IPS-11a (cell line): ENCODE results near the gene PAX8.

ENCODE experiments used
- H3K4me3 ChIP-seq: one replicate; pipeline ENCODE4 v1.5.1; 2013; ENCODE audit warnings: low read depth, low read length, control low read depth

Gene PAX8

DNA sequence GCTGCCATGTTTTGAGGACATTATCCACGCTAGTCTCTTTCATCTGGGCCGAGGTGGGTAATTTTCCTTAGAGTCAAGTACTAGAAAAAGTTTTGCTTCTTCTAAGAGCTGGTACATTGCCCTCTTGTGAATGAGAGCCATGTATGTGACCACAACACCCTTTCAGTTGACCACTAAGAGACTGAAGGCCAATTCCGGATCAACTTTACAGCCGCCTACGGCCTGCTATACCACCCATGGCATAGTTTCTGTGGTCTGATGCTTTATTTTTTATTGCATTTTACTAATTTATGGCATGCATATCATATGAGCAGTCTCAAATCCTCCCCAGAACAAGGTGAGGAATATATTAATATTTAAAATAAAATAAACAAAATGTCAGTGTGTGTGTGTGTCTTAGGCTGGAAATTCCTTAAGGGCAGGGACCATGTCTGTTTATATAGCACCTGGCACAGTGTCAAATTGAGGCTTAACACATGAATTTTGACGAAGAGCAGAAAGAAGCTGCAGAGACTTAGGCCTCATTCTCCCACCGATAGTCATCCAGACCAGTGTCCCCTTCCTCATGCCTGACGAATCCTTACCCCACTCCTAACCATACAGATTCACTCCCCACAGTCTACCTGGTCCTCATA is 69.6 kb downstream of the PAX8 start:
- no peak overlapping the region for H3K4me3 ChIP-seq

DNA sequence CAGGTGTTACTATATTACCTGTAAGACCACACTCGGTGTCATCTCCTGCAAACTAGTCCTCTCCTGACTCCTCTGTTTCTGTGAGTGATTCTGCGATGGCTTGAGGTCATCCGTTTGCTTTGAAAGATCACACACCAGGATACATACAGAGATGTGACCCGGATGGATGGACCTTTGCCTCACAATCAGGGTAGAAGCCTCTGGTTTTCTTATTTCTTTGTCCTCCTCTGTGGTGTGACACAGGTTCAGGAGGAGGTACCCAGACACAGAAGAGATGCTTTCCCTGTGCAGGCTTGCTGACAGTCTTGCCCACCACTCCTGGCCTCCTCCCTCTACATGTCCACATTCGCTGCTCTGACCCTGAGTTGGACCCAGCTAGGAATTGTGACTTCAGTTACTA is 70.3 kb downstream of the PAX8 start:
- H3K4me3 ChIP-seq: no peak overlapping the region

DNA sequence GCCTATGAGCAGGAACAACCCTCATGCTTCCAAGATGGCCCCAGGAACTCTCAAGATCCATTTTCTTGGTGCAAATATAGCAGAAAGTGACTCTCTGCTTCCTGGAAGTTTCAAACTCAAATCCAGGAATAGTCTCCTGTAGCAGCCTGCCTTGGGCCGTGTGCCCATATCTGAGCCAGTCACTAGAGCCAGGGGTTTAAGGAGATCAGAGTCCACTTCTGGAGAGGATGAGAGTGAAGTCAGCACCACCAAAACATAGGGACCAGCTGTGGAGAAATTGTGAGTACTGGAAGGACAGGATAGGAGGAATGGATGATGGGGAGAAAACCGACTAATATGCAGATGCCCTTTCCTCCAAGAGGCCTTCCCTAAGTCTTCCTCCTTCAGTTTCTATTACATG is 71.7 kb downstream of the PAX8 start:
- H3K4me3 ChIP-seq: no peak overlapping the region

DNA sequence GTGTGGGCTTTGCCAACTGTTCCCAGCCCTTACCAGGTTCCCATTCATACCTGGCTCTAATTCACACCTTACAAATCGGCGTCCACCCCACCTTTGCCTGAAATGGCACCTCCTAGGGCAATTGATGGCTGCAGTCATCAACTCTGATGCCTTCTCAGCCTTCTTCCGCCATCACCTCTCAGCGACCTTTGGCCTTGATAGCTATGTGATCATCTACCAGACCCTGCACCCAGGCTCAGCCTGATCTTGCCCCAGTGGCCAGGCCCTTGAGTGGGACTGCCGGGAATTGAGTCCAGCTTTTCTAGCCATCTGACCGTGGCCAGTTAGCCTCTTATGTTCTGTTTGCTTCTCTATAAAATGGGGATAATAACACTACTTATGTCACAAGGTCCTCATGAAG is 72.5 kb downstream of the PAX8 start:
- no peak overlapping the region for H3K4me3 ChIP-seq

DNA sequence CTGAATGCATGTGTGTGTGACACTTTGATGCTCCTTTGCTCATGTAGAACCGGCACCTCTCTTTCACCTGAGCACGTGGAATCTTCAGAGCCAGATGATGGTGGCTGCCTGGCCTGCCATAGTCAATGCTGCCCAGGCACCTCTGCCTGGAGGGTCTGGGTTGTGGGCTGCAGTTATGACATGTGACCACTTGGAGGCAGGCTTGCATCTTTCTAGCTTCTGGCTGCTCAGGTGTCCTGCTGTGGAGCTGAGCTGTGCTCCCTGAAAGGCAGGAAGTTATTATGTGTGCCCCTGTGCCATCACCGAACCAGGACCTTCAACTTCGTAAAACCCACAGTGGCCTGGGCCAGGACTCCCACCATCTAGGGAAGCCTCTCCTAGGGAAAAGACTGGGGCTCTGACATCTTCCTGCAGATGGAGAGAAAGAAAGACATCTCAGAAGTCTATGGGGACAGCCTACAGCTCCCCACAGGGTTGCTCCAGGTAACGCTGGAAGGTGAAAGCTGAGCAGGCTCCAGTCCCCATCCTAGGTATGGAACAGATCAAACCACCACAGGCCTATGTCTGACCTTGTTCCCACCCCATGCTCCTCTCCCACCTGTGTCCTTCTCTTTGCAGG is 74.7 kb downstream of the PAX8 start:
- H3K4me3 ChIP-seq: no peak overlapping the region

DNA sequence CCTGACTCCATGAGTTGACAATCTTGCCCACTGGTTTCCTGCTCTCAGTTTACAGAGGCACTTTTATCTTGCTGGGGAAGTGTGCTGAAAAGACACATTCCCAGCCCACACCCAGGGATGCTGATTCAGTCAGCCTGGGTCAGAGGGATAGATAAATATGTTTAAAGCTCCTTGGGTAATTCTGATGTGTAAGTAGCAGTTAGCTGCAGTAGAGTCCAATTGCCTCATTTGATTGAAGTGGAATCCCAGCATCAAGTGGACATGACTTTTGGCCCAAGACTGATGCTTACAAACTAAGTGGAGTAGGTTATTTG is 75.5 kb downstream of the PAX8 start:
- no peak overlapping the region for H3K4me3 ChIP-seq

DNA sequence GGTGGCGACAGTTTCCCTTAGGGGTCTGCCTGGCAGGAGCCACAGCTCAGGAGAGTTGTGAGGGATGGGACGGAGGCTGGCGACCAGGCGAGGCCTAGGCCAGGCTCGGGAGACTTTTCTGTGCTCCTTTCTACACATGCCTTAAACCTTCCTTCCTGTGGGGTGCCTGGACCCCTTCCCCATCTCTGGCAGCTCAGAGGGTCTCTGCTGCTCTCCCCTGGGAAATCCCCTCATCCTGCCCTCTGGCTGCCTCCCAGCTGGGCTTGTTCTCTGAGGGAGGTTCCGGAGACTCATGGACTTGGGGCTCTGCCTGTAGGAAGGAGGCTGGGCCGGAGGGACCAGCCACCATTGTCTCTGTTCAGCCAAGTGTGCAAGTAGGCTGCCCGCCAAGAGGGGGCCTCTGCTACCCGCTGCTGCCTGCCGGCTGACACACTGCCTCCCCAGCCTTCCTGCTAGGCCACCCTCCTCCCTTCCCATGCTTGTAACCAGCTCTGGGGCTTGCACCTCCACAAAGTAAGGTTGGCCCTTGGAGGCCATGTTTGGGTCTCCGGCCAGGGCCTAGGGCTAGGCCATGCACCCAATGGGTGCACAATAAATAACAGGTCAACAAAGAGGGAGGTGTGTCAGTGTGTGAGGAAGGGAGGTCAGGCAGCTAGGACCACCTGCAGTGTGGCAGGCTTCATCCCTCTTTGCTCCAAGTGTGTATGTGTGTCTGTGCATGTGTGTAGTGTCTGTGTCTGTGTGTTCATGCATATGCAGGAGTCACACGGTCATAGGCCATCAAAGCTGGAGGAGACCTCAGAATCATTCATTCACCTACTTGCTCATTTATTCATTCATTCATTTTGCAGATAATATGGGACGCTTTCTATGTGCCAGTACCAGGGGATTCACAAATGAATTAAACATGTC is 76.2 kb downstream of the PAX8 start:
- H3K4me3 ChIP-seq: no peak overlapping the region

DNA sequence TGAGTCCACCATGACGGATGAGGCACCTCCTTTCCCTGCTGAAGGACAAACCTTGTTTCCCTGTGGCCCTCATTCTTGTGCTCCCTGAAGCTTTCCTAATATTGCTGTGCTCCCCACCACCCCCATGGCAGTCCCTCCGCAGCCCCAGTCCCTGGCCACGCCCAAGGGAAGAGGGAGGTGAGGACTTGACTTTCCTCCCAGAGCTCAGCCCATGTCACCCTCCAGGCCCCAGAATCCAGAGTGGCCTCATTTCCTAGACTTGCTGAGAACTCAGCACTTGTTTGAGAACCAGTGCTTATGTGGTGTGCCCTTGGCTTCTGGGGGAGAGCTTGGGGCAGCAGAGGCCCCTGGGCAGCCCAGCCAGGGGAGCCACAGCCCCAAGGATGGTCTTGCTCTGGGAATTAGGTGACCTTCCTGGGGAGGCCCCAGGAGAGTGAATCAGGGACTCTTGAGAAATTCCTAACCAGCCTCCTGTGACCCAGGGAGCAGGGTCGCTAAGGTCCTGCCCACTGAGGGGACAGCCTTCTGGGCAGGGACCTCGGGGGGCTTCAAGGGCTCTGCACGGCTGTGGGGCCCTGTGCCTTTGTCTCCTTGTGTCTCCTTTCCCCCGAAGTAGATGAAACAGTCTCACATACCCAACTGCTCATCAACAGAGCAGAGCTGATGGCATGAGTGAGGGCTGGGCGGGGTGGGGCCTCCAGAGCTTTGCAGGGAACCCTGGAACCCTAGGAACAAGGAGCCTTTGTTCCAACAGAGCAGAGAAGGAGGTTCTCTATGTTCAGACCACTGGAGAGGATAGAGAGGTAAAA is 77.0 kb downstream of the PAX8 start:
- no peak overlapping the region for H3K4me3 ChIP-seq

DNA sequence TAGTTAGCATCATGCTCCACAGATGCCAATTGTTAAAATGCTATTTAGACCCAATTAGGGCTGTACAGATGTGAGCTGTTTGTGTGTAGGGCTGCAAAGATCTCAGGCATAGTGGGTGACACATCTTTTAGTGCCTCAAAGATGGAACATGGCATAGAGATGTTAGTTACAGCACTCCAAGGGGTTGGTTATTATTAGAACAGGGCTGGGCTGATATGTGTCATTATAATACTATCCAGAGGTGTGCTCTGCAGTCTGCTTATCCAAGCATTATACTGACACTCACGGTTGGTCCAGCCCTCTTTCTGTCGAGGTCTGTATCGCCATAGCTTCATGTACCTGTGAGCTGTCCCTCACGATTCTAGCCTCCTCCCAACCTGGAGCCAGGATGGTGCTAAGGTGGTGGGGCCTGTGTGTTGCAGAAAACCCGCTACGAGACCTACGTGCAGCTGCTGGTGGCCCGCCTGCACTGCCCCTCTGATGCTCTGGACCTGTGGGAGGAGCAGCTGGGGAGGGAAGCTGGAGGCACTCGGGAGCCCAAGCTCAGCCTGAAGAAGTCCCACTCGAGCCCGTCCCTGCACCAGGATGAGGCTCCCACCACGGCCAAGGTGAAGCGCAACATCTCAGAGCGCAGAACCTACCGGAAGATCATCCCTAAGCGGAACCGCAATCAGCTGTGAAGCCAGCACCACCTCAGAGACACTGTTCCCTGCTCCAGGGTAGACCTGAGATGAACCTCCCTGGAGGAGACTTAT is 77.8 kb downstream of the PAX8 start:
- H3K4me3 ChIP-seq: no peak overlapping the region

DNA sequence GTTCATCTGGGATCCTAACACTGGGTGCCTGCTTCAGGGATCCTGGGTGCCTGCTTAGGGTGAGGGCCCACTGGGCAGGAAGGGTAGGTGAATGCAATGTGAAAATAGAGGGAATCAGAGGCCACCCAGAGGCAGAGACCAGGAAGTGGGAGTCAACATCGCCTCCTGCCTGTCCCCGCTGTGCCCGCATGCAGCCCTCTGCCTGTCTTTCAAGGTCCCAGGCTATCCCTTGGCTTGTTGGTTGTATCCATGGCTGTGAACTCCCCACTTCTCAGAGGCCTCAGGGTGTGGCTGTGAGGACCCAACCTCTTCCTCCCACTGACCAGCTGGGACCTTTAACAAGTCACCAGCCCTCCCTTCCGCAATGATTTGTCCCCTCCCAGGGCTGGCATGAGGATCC is 78.5 kb downstream of the PAX8 start:
- no peak overlapping the region for H3K4me3 ChIP-seq

DNA sequence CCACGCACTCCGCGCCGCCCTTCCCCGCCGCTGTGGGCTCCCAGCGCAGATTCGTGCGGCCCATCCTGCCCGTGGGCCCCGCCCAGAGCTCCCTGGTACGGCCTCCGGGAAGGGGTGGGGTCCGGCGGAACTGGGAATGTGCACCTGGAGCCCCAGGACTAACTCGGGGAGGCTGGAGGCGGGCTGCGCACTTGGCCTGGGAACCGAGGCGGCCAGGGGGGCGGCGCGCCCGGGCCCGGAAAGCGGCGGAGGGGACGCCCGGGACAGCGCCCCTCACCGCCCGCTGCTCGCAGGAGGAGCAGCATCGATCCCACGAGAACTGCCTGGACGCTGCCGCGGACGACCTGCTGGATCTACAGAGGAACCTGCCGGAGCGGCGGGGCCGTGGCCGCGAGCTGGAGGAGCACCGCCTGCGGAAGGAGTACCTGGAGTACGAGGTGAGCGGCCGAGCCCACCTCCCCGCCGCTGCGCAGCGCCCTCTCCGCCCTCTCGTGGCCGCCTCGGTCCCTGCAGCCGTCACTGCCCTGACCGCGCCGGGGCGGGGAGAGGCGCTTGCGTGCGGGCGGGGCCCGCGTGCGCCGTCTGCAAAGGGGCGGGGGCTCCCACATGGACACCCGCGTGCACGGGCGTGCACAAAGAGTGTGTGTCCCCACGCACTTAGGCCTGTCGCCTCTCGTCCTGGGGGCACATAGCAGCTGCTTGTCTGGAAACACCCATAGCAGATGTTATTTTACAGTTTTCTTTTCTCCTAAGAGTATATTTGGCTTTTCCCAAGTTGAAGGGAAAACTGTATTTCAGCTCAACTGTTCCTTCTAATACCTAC is 79.7 kb downstream of the PAX8 start:
- peak overlapping the region; percentile 57 for H3K4me3 ChIP-seq

DNA sequence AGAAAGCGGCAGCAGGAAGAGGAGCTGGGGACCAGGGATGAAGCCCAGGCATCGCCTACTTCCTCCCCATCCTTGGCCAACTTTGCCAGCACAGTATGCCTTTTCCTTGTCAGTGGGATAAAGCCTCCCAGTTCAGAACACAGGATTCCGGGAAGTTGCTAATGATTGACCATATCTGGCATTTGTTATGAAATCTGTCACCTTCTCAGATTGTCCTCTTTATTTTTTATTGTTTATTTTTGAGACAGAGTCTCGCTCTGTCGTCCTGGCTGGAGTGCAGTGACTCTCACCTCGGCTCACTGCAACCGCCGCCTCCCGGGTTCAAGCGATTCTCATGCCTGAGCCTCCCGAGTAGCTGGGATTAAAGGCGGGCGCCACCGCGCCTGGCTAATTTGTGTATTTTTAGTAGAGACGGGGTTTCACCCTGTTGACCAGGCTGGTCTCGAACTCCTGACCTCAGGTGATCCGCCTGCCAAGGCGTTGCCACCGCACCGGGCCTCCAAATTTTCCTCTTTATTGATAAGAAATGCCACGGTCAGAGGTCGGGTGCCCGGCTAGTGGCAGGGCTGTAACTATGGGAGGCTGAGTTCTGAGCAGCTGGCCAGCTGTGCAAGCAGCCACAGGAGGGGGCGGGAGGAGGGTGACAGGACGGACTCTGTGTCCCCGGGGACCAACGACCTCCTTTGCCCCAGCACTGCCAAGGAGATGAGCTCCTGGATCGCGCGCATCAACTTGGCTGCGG is 80.5 kb downstream of the PAX8 start:
- H3K4me3 ChIP-seq: peak overlapping the region; percentile 57

DNA sequence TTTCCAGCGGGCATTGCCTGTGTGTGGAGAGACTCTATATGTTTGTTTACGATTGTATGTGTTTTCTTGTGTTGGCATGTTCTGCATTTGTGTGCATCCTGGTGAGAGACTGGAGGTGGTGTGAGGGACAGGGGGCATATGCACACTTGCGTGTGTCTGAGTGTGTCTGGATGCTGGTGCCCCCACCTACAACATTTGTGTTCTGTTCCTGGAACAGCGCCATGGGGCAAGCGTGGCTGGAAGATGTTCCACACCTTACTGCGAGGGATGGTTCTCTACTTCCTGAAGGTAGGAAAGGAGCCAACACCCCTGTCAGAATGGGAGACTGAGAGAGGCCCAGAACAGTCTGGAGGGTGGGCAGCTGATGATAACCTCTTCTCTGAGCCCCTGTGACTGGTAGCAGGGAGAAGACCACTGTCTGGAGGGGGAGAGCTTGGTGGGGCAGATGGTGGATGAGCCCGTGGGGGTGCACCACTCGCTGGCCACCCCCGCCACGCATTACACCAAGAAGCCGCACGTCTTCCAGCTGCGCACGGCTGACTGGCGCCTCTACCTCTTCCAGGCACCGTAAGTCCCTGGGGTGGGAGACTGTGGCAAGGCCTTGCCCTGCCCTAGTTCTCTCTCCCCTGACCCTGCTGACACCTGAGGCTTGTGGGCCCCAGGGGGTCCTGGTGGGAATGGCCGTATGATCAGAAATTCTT is 81.2 kb downstream of the PAX8 start:
- H3K4me3 ChIP-seq: no peak overlapping the region

DNA sequence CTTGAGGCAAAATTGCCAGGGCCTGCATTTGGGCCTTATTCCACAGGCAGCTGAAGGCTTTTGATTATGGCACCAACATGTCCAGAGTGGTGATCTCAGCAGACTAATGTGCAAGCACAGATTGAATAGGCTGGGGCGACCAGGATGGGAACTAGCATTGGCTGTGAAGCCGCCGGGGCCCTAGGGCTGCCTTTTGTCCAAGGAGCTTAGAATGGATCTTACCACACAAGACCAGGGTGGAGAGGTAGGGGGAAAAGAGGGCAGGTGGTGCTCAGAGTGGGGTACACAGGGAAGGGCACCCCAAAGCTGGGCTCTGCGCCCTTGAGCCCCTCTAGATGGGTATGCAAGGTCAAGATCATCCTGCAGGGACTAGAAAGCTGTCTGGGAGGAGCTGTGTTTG is 81.9 kb downstream of the PAX8 start:
- H3K4me3 ChIP-seq: no peak overlapping the region

DNA sequence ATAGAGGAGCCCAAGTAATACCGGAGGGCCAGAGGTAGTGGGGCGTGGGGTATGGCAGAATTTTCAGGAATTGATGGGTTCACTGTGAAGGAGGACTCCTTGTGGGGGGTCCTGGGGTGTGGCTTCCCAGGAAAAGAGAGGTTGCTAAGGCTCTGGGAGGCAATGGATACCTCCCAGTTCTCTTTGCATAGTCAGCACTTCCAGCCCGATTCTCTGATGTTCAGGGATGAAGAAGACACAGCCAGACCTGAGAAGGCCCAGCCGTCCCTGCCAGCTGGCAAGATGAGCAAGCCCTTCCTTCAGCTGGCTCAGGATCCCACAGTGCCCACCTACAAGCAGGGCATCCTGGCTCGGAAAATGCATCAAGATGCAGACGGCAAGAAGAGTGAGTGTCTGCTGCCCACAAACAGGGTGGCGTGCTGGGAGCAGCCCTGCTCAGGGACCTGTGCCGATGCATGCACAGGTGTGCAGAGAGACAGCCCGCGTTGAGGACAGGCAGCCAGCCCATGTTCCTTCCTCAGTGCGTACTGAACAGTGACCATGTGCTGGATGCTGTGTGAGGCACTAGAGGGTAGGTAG is 82.7 kb downstream of the PAX8 start:
- no peak overlapping the region for H3K4me3 ChIP-seq

DNA sequence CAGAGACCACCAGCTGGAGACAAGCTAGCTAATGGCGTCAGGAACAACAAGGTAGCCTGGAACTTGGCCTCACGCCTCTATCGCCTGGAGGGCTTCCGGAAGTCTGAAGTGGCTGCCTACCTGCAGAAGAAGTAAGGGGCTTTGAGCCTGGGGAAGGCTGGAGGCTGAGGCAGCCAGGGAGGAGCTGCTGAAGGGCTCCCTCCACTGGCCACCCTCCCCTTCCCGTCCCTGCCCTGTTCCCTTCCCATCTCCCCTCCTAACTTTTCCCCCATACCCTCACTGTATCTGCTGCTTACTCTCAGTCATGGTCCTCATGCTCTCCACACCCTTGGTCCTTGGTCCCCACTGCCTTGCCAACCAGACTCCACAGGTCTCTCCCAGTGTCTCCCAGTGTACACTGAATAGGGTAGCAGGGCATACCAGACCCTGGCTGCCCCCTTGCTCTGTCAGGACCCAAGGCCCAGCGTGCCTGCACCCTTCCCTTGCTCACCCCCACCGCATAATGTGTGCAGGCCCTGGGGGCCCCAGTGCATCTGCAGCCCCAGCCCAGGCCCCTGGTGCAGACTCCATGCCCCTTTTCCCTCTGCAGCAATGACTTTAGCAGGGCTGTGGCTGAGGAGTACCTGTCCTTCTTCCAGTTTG is 86.1 kb downstream of the PAX8 start:
- no peak overlapping the region for H3K4me3 ChIP-seq

DNA sequence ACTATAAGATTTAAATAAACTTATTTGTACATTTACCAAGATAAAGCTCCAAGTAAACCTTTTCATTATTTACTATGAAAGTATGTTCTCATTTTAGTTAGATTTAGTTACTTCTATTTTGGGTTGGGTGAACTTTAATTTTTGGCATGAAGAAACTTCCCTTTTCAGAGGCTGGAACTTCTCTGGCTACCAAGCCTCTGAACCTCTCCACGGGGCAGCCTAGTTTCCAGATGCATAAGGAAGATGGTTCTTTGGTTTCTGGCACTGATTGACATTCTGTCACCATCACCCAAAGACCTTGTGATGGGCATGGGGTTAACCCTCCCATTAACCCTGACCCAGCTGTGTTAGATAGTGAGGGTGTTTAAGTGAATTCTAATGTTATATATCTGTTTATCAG is 87.8 kb downstream of the PAX8 start:
- no peak overlapping the region for H3K4me3 ChIP-seq

DNA sequence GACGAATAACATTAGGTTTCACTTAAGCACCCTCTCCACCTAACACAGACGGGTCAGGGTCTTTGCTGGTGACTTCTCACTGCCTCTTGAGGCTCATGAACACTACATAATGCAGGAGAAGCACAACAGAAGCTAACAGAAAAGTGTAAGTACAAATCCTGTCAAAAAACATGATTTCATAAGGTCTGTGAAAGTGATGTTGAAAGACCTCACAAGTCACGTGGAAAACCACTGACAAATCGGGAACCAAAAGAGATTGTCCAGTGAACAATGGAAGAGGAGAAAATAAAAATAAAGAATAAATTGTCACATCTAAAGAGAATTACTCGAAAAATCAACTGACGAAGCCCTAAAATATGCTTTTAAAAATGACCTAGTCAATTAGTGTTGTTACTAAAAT is 91.0 kb downstream of the PAX8 start:
- H3K4me3 ChIP-seq: no peak overlapping the region
